HG02642 (cell line): ENCODE data around the gene MATCAP1.
A peak's percentile ranks its signal among the peaks of the same experiment; 100 is the strongest.

Source experiments
- ATAC-seq: cut with Tn5 transposase; IDR thresholded peaks from one replicate; pipeline ENCODE4 v1.9.1; 2021; ENCODE audit warnings: mild to moderate bottlenecking; ENCODE audit not compliant: unreplicated experiment, poor library complexity

The MATCAP1 gene

DNA sequence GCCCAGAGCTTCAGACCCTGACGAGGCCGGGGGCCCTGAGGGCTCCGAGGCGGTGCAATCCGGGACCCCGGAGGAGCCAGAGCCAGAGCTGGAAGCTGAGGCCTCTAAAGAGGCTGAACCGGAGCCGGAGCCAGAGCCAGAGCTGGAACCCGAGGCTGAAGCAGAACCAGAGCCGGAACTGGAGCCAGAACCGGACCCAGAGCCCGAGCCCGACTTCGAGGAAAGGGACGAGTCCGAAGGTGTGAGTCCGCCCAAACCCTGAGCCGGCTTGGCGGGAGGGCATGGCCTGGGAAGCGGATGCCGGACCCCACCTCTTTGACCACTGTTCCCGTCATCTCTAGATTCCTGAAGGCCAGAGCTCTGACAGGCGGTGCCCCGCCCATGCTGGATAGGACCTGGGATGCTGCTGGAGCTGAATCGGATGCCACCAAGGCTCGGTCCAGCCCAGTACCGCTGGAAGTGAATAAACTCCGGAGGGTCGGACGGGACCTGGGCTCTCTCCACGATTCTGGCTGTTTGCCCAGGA is 9.0 kb downstream of the MATCAP1 start:
- ATAC-seq: no peak

DNA sequence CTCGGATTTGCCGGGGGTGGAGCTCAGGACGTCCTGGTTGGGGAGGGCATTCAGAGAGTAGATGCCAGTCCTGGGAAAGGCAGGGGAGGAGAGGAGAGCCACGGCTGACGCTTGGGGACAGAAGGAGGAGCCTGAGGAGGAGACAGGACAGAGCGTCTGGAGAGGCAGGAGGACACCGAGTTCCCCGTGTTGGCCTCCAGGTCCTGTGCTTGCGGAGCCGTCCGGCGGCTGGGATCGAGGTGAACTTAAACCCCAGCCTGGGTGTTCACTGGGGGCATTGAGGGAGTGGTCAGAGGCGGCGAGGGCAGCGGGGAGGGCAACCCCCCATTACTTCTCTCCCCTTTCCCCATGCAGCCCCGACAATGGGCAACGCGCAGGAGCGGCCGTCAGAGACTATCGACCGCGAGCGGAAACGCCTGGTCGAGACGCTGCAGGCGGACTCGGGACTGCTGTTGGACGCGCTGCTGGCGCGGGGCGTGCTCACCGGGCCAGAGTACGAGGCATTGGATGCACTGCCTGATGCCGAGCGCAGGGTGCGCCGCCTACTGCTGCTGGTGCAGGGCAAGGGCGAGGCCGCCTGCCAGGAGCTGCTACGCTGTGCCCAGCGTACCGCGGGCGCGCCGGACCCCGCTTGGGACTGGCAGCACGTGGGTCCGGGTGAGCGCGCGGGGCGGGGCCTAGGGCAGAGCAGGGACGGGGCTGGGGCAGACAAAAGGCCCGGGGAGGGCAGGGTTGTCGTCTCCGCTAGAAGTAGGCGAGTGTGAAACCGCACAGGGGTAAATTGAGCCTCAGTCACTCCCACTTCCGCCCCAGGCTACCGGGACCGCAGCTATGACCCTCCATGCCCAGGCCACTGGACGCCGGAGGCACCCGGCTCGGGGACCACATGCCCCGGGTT is 9.7 kb downstream of the MATCAP1 start:
- peak; percentile 35 for ATAC-seq

DNA sequence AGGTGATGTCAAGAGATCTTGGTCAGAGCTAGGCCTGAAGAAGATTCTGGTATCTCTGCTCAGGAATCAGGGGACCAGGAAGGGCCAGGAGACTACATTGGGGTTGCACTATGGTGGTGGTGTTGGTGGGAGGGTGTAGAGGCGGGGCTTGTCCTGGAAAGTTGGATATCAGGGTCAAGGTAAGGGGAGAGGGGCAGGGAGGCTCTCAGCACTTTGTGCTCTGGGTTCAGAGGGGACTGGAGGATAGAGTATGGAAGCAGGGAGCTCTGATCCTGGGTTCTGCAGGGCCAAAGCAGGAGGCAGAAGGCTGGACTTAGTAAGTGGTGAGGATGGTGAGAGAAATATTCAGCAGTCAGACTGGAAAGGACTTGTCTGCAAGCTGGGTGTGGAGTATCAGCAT is 10.4 kb downstream of the MATCAP1 start:
- no peak for ATAC-seq

DNA sequence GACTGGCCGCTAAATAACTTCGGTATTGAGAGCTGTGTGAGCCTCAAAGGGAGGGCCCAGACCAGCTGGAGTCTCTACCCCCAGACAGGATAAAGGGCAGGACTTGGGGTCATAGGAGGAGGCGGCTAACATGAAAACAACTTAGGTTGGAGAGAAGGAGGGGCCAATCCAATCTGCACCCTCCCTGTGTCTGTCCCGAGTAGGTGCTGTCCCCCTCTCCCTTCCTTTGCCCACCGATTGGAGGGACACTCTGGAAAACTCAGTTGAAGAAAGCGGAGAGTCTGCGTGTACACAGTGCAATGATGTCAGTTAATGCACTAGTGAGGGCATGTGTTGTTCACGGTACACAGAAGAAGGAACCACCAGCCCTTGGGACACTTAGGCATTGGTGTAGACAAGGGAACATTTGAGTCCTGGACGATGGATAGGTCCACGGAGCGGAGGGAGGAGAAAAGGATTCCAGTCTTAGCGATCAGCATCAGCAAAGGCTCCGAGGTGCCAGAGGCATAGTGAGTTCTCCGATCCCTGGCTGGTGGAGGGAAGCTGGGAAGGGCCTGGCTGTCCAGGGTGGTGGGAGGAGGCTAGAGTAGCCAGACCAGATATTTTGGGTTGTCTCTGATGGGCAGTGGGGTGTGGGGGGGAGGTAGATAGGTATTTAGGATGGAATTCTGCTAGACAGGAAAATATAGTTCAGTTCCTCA is 12.7 kb downstream of the MATCAP1 start:
- ATAC-seq: no peak

GRCh38 chr16:67170168-67170948 is 13.4 kb downstream of the MATCAP1 start, which contains the start of gene NOL3:
NOL3 (plus strand) TSS chr16:67170538.
- peak; percentile 55 for ATAC-seq

DNA sequence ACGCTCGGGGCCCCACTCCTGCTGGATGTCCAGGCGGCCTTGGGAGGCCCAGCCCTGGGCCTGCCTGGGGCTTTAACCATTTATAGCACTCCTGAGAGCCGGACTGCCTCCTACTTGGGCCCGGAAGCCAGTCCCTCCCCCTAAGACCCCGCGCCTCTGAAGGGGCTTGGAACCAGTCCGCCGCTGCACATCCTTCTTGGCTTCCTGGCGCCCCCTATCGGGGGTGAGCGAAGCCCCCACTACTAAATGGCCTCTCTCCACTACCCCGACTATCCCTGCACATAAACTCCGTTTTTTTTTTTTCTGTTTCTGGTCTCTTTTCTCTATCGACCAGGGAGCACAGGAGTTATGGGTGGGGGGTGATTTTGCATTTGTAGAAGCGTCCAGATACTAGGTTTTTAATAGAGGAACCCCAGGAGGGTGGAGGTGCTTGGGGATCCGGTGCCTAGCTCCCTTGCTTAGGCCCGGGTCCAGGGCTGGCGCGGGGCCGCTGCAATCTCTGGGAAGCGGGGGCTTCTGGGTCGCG is 14.1 kb downstream of the MATCAP1 start:
- ATAC-seq: no peak

- no peak for ATAC-seq
These were observed 14.7 kb downstream of the MATCAP1 start for GRCh38 chr16:67169011-67169451.

DNA sequence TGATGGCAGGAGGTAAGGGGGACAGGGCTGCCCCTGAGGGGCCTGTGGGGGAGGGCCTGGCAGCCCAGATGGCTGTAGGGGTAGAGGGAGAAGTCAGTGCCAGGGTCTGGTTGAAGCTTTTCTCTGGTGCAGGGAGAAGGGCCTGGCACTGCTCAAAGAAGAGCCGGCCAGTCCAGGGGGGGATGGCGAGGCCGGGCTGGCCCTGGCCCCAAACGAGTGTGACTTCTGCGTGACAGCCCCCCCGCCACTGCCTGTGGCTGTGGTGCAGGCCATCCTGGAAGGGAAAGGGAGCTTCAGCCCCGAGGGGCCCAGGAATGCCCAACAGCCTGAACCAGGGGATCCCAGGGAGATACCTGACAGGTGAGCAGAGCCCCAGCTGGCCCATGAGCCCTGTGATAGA is 16.2 kb downstream of the MATCAP1 start:
- no peak for ATAC-seq

DNA sequence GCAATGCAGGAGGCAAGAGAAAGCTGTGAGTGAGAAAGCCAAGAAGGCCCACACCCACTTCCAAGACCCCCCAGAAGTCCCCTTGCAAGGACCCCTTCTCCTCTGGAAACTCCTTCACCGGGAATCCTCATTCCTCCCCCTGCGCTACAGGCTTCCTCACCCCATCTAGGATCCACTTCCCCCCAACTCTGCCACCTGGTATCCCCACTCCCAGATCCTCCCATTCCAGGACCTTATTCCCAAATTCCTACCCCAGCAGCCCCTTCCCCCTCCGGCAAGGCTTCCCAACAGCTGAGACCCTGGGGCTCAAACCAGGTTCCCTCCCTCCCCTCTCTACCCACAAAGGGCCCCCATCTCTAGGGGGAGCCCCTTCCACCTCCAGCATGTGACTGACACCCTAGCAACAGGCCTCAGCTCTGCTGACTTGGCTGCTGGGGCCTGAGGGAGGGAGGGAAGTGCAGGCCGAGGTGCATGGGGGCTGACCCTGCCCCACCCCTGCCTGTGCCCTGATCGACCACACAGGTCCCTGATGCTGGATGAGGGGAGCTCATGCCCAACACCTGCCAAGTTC is 17.1 kb downstream of the MATCAP1 start:
- ATAC-seq: no peak

- no peak for ATAC-seq
These were observed 17.6 kb downstream of the MATCAP1 start for GRCh38 chr16:67166110-67166547.

DNA sequence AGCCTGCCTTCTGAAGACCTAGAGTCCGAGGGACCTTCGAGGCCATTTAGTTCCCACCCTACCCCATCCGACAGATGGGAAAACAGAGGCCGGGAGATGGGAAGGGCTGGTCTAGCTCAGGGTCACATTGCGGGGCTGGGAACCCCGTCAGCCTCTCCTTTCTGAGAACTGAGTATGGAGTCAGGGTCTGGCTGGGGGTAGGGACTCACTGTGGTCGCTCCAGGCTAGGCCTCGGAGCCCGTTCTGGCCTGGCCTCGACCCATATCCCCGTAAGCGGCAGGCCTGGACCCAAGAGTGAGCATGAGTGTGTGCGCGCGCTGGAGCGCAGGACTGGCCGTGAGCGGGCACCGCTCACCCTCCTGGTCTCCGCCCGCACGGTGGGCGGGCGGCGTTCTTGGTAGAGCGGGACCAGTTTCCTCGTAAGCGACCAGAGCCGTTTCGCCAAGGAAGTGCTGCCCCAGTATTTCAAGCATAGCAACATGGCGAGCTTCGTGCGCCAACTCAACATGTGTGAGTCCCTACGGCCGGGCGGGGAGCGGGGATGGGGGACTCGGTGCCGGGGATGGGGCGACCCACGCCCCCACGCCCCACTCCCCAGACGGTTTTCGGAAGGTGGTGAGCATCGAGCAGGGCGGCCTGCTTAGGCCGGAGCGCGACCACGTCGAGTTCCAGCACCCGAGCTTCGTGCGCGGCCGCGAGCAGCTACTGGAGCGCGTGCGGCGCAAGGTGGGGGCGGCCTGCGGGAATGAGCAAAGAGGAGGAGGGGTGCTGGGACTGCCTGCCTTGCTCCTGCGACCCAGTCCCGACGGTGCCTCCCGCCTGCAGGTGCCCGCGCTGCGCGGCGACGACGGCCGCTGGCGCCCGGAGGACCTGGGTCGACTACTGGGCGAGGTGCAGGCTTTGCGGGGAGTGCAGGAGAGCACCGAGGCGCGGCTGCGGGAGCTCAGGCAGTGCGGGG is 18.4 kb downstream of the MATCAP1 start:
- ATAC-seq: no peak

DNA sequence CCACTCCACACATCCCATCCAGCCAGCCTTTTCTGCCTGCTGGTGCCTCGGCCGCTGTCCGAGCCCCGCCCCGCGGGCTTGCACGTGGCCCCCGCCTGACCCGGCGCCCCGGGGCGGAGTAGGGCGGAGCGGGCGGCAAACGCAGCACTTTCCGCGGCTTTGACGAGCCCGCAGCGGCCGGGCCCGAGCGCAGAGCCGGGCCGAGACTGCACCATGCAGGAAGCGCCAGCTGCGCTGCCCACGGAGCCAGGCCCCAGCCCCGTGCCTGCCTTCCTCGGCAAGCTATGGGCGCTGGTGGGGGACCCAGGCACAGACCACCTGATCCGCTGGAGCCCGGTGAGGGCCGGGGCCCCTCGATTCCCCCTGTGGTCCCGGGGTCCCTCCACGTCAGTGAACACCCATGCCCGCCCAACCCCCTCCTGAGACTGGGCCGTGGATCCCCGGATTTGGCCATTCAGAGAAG is 19.1 kb downstream of the MATCAP1 start, which contains the start of gene HSF4:
Gene HSF4, plus strand, starts transcription at position 147 of the 463 bp plus-strand sequence. Its CDS starts 67 bp downstream, at position 214.
- no peak for ATAC-seq

GRCh38 chr16:67163999-67164558 is 19.7 kb downstream of the MATCAP1 start:
- no peak for ATAC-seq

GRCh38 chr16:67163164-67163998 is 20.4 kb downstream of the MATCAP1 start:
- ATAC-seq: no peak

DNA sequence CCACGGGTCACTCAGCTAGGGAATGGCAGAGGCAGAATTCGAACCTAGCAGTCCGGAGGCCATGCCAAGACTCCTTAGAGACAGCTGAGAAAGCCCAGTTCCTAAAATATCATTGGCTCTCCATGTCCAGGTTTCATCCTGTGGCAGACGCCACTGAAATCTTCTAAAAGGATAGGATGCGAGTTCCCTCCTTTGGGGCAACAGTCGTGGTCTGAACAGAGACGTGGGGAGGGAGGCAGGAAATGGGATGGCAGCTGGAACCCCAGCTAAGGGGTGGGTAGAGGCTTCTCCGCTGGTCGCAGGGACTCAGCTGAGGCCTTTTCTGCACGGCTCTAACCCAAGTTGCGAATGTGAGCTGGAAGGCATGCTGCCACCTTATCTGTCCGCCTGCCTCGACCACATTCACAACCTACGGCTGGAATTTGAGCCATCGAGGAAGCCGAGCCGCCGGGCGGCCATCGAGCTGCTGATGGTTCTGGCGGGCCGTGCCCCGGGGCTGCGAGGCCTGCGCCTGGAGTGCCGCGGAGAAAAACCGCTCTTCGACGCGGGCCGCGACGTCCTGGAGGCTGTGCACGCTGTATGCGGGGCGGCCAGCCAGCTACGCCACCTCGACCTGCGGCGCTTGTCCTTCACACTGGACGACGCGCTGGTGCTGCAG is 21.1 kb downstream of the MATCAP1 start:
- no peak for ATAC-seq

DNA sequence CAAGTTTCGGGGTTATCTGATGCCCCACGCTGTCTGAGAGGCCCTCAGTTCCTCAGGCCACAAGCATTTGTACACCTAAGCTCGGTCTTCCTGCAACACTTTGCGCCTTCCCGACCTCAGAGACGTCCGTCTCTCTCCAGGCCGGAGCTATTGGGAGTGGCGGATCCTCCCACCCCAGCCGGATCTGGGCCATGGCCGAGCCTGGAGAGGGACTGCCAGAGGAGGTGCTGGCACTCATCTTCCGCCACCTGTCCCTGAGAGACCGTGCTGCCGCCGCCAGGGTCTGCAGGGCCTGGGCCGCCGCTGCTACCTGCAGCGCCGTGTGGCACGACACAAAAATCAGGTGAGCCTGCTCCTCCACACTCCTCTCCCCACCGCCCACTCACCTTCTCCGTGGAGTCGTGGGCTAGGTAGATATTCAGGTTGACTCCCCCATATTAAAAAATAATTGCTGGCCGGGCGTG is 22.1 kb downstream of the MATCAP1 start:
- ATAC-seq: no peak
